ENCODE results near the gene APOL5.

GRCh38 chr22:35749808-35750207 lies 32.1 kb downstream of the APOL5 start:
- TF ChIP-seq CTCF (IDR thresholded peaks at IDR 0.05; ENCODE audit: low read length) (no peak), EZH2 (IDR thresholded peaks at IDR 0.05; ENCODE audit: borderline replicate concordance, low read length) (no peak)
